ENCODE measurements around the gene JPH2.

Gene JPH2

GRCh38 chr20:44120676-44121425, 66.1 kb downstream of the JPH2 start:
- DNase-seq: no peak

- DNase-seq: no peak
Observed at GRCh38 chr20:44118185-44119033, 68.6 kb downstream of the JPH2 start.

- DNase-seq: no peak
Observed at GRCh38 chr20:44117296-44118184, 69.4 kb downstream of the JPH2 start.

- DNase-seq: no peak
Observed at GRCh38 chr20:44115762-44116644, 71.0 kb downstream of the JPH2 start.

- no peak for DNase-seq
Observed at GRCh38 chr20:44115181-44115580, 71.8 kb downstream of the JPH2 start.

GRCh38 chr20:44113618-44114376, 73.2 kb downstream of the JPH2 start:
- DNase-seq: no peak

GRCh38 chr20:44112889-44113617, 73.9 kb downstream of the JPH2 start:
- DNase-seq: no peak

GRCh38 chr20:44112456-44112855, 74.5 kb downstream of the JPH2 start:
- no peak for DNase-seq

- no peak for DNase-seq
Observed at GRCh38 chr20:44111712-44112335, 75.2 kb downstream of the JPH2 start.

GRCh38 chr20:44110816-44111568, 76.0 kb downstream of the JPH2 start:
- DNase-seq: no peak

GRCh38 chr20:44109951-44110361, 77.0 kb downstream of the JPH2 start:
- no peak for DNase-seq

- DNase-seq: no peak
Observed at GRCh38 chr20:44106615-44107014, 80.4 kb downstream of the JPH2 start.

GRCh38 chr20:44104798-44105517, 82.0 kb downstream of the JPH2 start:
- DNase-seq: no peak

- DNase-seq: no peak
Observed at GRCh38 chr20:44102582-44102981, 84.4 kb downstream of the JPH2 start.

- DNase-seq: no peak
Observed at GRCh38 chr20:44099832-44100231, 87.2 kb downstream of the JPH2 start.

GRCh38 chr20:44098657-44099056, 88.3 kb downstream of the JPH2 start:
- no peak for DNase-seq

GRCh38 chr20:44098256-44098630, 88.7 kb downstream of the JPH2 start:
- no peak for DNase-seq

- DNase-seq: no peak
Observed at GRCh38 chr20:44097521-44098255, 89.3 kb downstream of the JPH2 start.

Data from GDM1 (cell line).